Adipocyte (in vitro differentiated cells): ENCODE measurements around the gene LEF1.
"Not testable (repeated sequence)": the region's sequence is repeated elsewhere in the genome, so short reads cannot be mapped to it uniquely, and the experiment has no call there.

ENCODE experiments used
- DNase-seq: peaks from one replicate; pipeline ENCODE4 v3.0.0-alpha.2; 2015; ENCODE audit warnings: low read depth
- H3K27me3 ChIP-seq: replicated peaks from 2 replicates; pipeline ENCODE4 v1.7.0; 2013; ENCODE audit warnings: mild to moderate bottlenecking, low read length, moderate library complexity; ENCODE audit not compliant: control insufficient read depth, insufficient read depth
- H3K36me3 ChIP-seq: 2 replicates; pipeline ENCODE4 v1.7.0; 2013; ENCODE audit warnings: low read length, mild to moderate bottlenecking, moderate library complexity; ENCODE audit not compliant: control insufficient read depth, insufficient read depth, severe bottlenecking
- H3K4me1 ChIP-seq: 2 replicates; pipeline ENCODE4 v1.7.0; 2013; ENCODE audit warnings: mild to moderate bottlenecking, low read length, moderate library complexity; ENCODE audit not compliant: control insufficient read depth, insufficient read depth
- H3K4me3 ChIP-seq: 2 replicates; pipeline ENCODE4 v1.7.0; 2013; ENCODE audit warnings: mild to moderate bottlenecking, low read length, moderate library complexity
- H3K9ac ChIP-seq: 2 replicates; pipeline ENCODE4 v1.7.0; 2013; ENCODE audit warnings: mild to moderate bottlenecking, low read length, moderate library complexity
- H3K9me3 ChIP-seq: 2 replicates; pipeline ENCODE4 v1.7.0; 2013; ENCODE audit warnings: mild to moderate bottlenecking, low read length, moderate library complexity; ENCODE audit not compliant: control insufficient read depth

The LEF1 gene

GRCh38 chr4:108055787-108056186, 112.9 kb downstream of the LEF1 start:
- peaks cover 6% of the 10 kb centered on the region for H3K4me1 ChIP-seq
- no peaks in the 10 kb centered on the region for H3K36me3 ChIP-seq
- DNase-seq, result no peak

GRCh38 chr4:108054025-108054638, 114.6 kb downstream of the LEF1 start:
- Histone ChIP-seq H3K4me1 (peaks cover 6% of the 10 kb centered on the region), H3K27me3 (no peaks in the 10 kb centered on the region), H3K9me3 (no peaks in the 10 kb centered on the region), H3K36me3 (no peaks in the 10 kb centered on the region), H3K9ac (no peak overlapping the region), H3K4me3 (no peak overlapping the region)
- DNase-seq, result no peak

More at GRCh38 chr4:108055787-108056186, 112.9 kb downstream of the LEF1 start:
- Histone ChIP-seq H3K9ac (no peak overlapping the region), H3K9me3 (no peaks in the 10 kb centered on the region), H3K27me3 (no peaks in the 10 kb centered on the region), H3K4me3 (no peak overlapping the region)

DNA sequence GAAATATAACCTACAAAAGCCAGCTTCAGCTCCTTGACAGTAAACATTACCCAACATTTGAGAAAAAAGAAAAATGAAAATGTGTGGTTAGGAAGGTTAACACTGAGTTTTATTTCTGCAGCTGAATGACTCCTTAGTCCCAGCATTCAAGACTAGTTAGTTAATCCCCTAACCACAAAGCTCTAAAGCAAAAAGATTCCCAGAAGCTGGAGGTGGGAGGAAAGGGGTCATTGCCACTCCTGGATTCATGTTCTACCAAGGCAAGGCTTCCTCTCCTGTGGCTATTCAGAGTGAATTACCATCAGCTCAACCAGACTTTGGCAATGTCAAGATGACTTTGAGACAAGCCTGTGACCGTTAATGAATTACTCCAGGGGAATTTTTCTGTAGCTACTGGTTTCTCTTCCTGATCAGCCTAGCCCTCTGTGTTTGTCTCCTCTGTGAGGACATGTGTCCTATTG, 115.5 kb downstream of the LEF1 start:
- H3K36me3 ChIP-seq, result no peaks in the 10 kb centered on the region
- no peak overlapping the region for H3K4me3 ChIP-seq
- H3K9me3 ChIP-seq, result no peaks in the 10 kb centered on the region
- no peak overlapping the region for H3K9ac ChIP-seq
- H3K27me3 ChIP-seq, result no peaks in the 10 kb centered on the region
- peak; percentile 18 for DNase-seq
- no peaks in the 10 kb centered on the region for H3K4me1 ChIP-seq

- H3K36me3 ChIP-seq, result no peaks in the 10 kb centered on the region
Observed at GRCh38 chr4:108052558-108053120, 116.1 kb downstream of the LEF1 start.

DNA sequence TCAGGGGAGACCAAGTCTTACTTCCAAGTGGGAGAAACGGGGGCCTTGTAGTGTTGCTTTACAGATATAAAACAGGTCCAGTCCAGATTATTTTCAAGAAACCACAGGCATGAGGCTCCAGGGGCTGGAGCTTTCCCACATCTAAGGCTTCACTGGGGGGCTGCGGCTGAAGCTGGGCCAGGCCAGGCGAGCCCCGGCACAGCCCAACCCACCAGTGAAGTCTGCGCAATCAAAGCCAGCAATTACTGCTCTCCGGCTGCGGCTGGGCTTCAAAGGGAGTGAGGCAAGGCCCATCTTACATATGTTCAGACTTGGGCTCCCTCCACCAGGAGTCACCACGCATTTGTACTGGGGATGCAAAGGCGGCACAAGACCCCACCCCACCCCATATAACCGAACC, 117.4 kb downstream of the LEF1 start:
- Histone ChIP-seq H3K27me3 (no peaks in the 10 kb centered on the region), H3K36me3 (no peaks in the 10 kb centered on the region), H3K4me3 (no peak overlapping the region), H3K4me1 (no peaks in the 10 kb centered on the region), H3K9ac (no peak overlapping the region), H3K9me3 (no peaks in the 10 kb centered on the region)
- no peak for DNase-seq

More at GRCh38 chr4:108052558-108053120, 116.1 kb downstream of the LEF1 start:
- Histone ChIP-seq H3K4me1 (no peaks in the 10 kb centered on the region), H3K9me3 (no peaks in the 10 kb centered on the region), H3K27me3 (no peaks in the 10 kb centered on the region), H3K9ac (no peak overlapping the region), H3K4me3 (no peak overlapping the region)
- no peak for DNase-seq

- DNase-seq, H3K4me1 ChIP-seq, H3K9ac ChIP-seq, H3K4me3 ChIP-seq, H3K27me3 ChIP-seq, H3K36me3 ChIP-seq, H3K9me3 ChIP-seq: not testable (repeated sequence)
Observed at GRCh38 chr4:108050166-108051111, 118.3 kb downstream of the LEF1 start.

DNA sequence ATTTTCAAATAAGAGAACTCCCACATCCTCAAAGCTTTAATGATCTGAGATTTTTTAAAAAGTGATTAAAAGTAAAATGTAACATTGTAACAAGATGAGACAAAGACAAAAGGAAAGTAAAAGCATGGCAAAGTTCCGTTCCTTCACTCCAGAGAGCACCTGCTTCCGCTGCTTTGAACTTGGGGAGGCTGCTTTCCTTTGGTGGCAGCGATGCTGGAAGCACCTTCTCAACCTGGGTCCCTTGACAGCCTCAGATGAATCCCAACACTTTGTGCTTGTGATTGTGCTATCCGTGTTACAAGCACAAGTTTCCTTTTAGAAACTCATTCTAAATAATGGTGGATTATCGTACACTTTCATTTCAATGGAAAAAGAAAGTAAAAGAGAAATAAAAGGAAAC, 119.3 kb downstream of the LEF1 start:
- H3K4me1 ChIP-seq, result peaks cover 13% of the 10 kb centered on the region
- no peak overlapping the region for H3K4me3 ChIP-seq
- no peak for DNase-seq
- no peaks in the 10 kb centered on the region for H3K36me3 ChIP-seq
- no peak overlapping the region for H3K9ac ChIP-seq
- H3K9me3 ChIP-seq, result no peaks in the 10 kb centered on the region
- H3K27me3 ChIP-seq, result no peaks in the 10 kb centered on the region

GRCh38 chr4:108048997-108049396, 119.7 kb downstream of the LEF1 start:
- H3K27me3 ChIP-seq, result no peaks in the 10 kb centered on the region
- H3K9me3 ChIP-seq, result no peaks in the 10 kb centered on the region
- H3K4me3 ChIP-seq, result no peak overlapping the region
- peaks cover 13% of the 10 kb centered on the region for H3K4me1 ChIP-seq
- H3K36me3 ChIP-seq, result no peaks in the 10 kb centered on the region
- DNase-seq, result no peak
- H3K9ac ChIP-seq, result no peak overlapping the region

GRCh38 chr4:108048157-108048556, 120.6 kb downstream of the LEF1 start:
- Histone ChIP-seq H3K27me3 (no peaks in the 10 kb centered on the region), H3K4me1 (peaks cover 13% of the 10 kb centered on the region), H3K9me3 (no peaks in the 10 kb centered on the region), H3K9ac (no peak overlapping the region), H3K4me3 (no peak overlapping the region), H3K36me3 (no peaks in the 10 kb centered on the region)
- no peak for DNase-seq

DNA sequence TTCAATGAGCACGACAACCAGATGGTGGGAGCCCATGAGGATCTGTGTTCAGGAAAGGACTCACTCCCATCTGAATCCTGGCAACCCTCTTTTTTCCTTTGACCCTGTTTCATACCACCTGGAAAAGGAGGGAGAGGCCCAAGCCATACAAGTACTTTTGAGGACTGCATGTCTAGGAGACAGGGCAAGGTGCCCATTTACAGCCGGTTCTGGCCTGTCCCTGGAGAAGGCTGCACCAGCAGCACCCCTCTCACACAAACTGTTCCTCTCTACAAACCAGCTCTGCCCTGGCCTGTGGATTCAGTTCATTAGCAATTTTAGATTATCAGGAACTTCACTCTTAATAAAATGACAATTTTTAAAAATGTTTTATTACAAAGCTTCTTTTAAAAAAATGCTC, 121.5 kb downstream of the LEF1 start:
- Histone ChIP-seq H3K36me3 (no peaks in the 10 kb centered on the region), H3K9me3 (no peaks in the 10 kb centered on the region)
- DNase-seq, result no peak

GRCh38 chr4:108045687-108046024, 123.1 kb downstream of the LEF1 start:
- no peaks in the 10 kb centered on the region for H3K36me3 ChIP-seq
- peaks cover 13% of the 10 kb centered on the region for H3K4me1 ChIP-seq
- no peak overlapping the region for H3K9ac ChIP-seq
- DNase-seq, result no peak
- no peaks in the 10 kb centered on the region for H3K27me3 ChIP-seq
- H3K9me3 ChIP-seq, result no peaks in the 10 kb centered on the region
- H3K4me3 ChIP-seq, result no peak overlapping the region

More for the DNA sequence above, 121.5 kb downstream of the LEF1 start:
- Histone ChIP-seq H3K4me3 (no peak overlapping the region), H3K4me1 (peaks cover 13% of the 10 kb centered on the region), H3K9ac (no peak overlapping the region), H3K27me3 (no peaks in the 10 kb centered on the region)
